Suprapubic skin (tissue), 4 donors: ENCODE data around the gene SIGLEC8. TPM values are rescaled to one million over a fixed set of nuclear protein-coding genes. Genes with fewer than 3 reads are reported as not detected.

Experiments
- DNase-seq, 2 donors: peaks; one replicate each; pipeline ENCODE4 v3.0.0-alpha.2; 2019; ENCODE audit warnings: low spot score in 2 of 2
- H3K27ac ChIP-seq: fragments of 200-600 bp; sonication (generic); one replicate; pipeline ENCODE4 v1.5.1; 2019
- H3K27me3 ChIP-seq: fragments of 200-600 bp; sonication (generic); one replicate; pipeline ENCODE4 v1.5.1; 2019
- H3K36me3 ChIP-seq: fragments of 200-600 bp; sonication (generic); one replicate; pipeline ENCODE4 v1.5.1; 2019
- H3K4me1 ChIP-seq: fragments of 200-600 bp; sonication (generic); one replicate; pipeline ENCODE4 v1.5.1; 2019
- H3K4me3 ChIP-seq: fragments of 200-600 bp; sonication (generic); one replicate; pipeline ENCODE4 v1.5.1; 2019; ENCODE audit warnings: mild to moderate bottlenecking
- H3K9me3 ChIP-seq: fragments of 200-600 bp; sonication (generic); one replicate; pipeline ENCODE4 v1.5.1; 2019
- CTCF ChIP-seq, 2 donors: fragments of 200-600 bp in 1 of 2; fragments of 450-650 bp in 1 of 2; sonication (generic) in 1 of 2; IDR thresholded peaks; one replicate each; pipeline ENCODE4 v1.5.1; 2016 to 2019; ENCODE audit warnings: antibody characterized with exemption in 2 of 2, mild to moderate bottlenecking in 1 of 2, moderate library complexity in 1 of 2
- EP300 ChIP-seq: sonication (generic); formaldehyde crosslinking; IDR thresholded peaks from one replicate; pipeline ENCODE4 v1.6.1; 2017; ENCODE audit warnings: antibody characterized with exemption
- POLR2A ChIP-seq, 2 donors: fragments of 450-650 bp; IDR thresholded peaks; one replicate each; pipeline ENCODE4 v1.6.1; 2017; ENCODE audit warnings: antibody characterized with exemption in 2 of 2, mild to moderate bottlenecking in 2 of 2, moderate library complexity in 2 of 2
- POLR2AphosphoS5 ChIP-seq, 3 donors: sonication (generic); formaldehyde crosslinking; IDR thresholded peaks; one replicate each; pipeline ENCODE4 v1.6.1; 2017; ENCODE audit warnings: antibody characterized with exemption in 3 of 3
- WGBS: methylation state at CpG from one replicate; pipeline ENCODE4 v1.1.5; 2018; 5-methylcytosine and 5-hydroxymethylcytosine counted together
- total RNA-seq, 4 donors: library from RNA; depleted of rRNA; stranded (reverse); fragments of >200 nt; gene quantifications; one replicate each; pipeline ENCODE4 v1.1.0, GENCODE V29; 2016

SIGLEC8 gene
- total RNA-seq, 4 donors from 2014 or later, result 0.21 to 1.0 TPM; not detected in 2

- H3K27ac ChIP-seq, result no peak overlapping the region
- H3K4me3 ChIP-seq, result no peak overlapping the region
- DNase-seq, result no peak
- WGBS, result 85% methylated on average over 7 of the region's 12 CpGs
- no peaks in the 10 kb centered on the region for H3K36me3 ChIP-seq
- peaks cover 35% of the 10 kb centered on the region for H3K27me3 ChIP-seq
- no peak for TF ChIP-seq EP300
- no peak for TF ChIP-seq CTCF (IDR thresholded peaks at IDR 0.05)
- TF ChIP-seq POLR2AphosphoS5 (IDR thresholded peaks at IDR 0.05), result no peak
- no peaks in the 10 kb centered on the region for H3K9me3 ChIP-seq
- H3K4me1 ChIP-seq, result no peaks in the 10 kb centered on the region
Observed at GRCh38 chr19:51415187-51415586, 43.1 kb downstream of the SIGLEC8 start.

- H3K4me3 ChIP-seq, result no peak overlapping the region
- no peak for DNase-seq
- no peak overlapping the region for H3K27ac ChIP-seq
- H3K36me3 ChIP-seq, result no peaks in the 10 kb centered on the region
- H3K27me3 ChIP-seq, result peaks cover 15% of the 10 kb centered on the region
- 92% methylated on average over 15 of the region's 15 CpGs for WGBS
- H3K4me1 ChIP-seq, result no peaks in the 10 kb centered on the region
- no peaks in the 10 kb centered on the region for H3K9me3 ChIP-seq
- TF ChIP-seq POLR2A (IDR thresholded peaks at IDR 0.05), result no peak
- no peak for TF ChIP-seq EP300
- TF ChIP-seq CTCF (IDR thresholded peaks at IDR 0.05), result no peak
- no peak for TF ChIP-seq POLR2AphosphoS5 (IDR thresholded peaks at IDR 0.05)
Observed at GRCh38 chr19:51410950-51411748, 47.1 kb downstream of the SIGLEC8 start.

GRCh38 chr19:51407511-51408131 is 50.6 kb downstream of the SIGLEC8 start:
- TF ChIP-seq POLR2AphosphoS5 (IDR thresholded peaks at IDR 0.05) (no peak), CTCF (IDR thresholded peaks at IDR 0.05) (peak in 1 of 2 donors; percentile 18)
- no peak for DNase-seq
- Histone ChIP-seq H3K9me3 (no peaks in the 10 kb centered on the region), H3K4me3 (no peak overlapping the region), H3K27ac (no peak overlapping the region), H3K36me3 (no peaks in the 10 kb centered on the region), H3K27me3 (peaks cover under 1% of the 10 kb centered on the region), H3K4me1 (no peaks in the 10 kb centered on the region)
- WGBS, result 65% methylated on average over 6 of the region's 6 CpGs

DNA sequence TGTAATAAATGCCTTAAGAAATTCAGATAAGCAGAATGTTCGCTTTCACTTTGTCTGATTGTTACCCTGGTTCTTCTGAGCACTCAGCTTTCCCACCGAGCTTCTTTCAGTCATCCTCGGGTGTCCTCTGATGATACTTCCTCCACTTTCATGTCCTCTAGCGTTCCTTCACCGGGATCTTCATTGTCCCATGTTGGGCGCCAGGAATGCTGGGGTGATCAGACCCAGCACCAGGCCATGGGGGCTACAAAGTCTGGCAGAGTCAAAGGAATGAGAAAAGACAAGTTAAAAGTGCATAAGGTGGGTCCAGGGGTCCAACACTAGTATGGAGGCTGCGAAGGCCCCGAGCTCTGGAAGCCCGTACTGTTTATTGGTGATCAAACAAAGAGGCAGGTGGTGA is 56.1 kb downstream of the SIGLEC8 start:
- 90% methylated on average over 9 of the region's 9 CpGs for WGBS
- no peak for DNase-seq
- no peak overlapping the region for H3K27ac ChIP-seq
- TF ChIP-seq CTCF (IDR thresholded peaks at IDR 0.05) (no peak), POLR2A (IDR thresholded peaks at IDR 0.05) (no peak), EP300 (no peak), POLR2AphosphoS5 (IDR thresholded peaks at IDR 0.05) (no peak)
- no peaks in the 10 kb centered on the region for H3K9me3 ChIP-seq
- no peaks in the 10 kb centered on the region for H3K4me1 ChIP-seq
- H3K27me3 ChIP-seq, result peaks cover 3% of the 10 kb centered on the region
- H3K36me3 ChIP-seq, result no peaks in the 10 kb centered on the region
- H3K4me3 ChIP-seq, result no peak overlapping the region

Other genes with a start within 250 kb of the SIGLEC8 start
- gene CD33, start 233.4 kb downstream of the SIGLEC8 start, total RNA-seq, result 1 to 10 TPM in 3 of 4 donors, under 1 TPM in 1; 0.51 to 7.0 (median 2.4) TPM
- not detected for gene SIGLECL1, start 207.4 kb downstream of the SIGLEC8 start, total RNA-seq
- under 1 TPM in 1 of 4 donors, not detected in 3; 0.26 TPM for gene IGLON5, start 146.8 kb downstream of the SIGLEC8 start, total RNA-seq
- 10 to 100 TPM; 20.4 to 35.6 (median 28.8) TPM for gene VSIG10L, start 116.3 kb downstream of the SIGLEC8 start, total RNA-seq
- 10 to 100 TPM; 56.7 to 69.7 (median 63.6) TPM for gene ETFB, start 92.1 kb downstream of the SIGLEC8 start, total RNA-seq
- gene CLDND2, start 89.5 kb downstream of the SIGLEC8 start, total RNA-seq, result not detected
- not detected for gene NKG7, start 85.8 kb downstream of the SIGLEC8 start, total RNA-seq
- not detected for gene LIM2, start 70.5 kb downstream of the SIGLEC8 start, total RNA-seq
- gene C19orf84, start 67.9 kb downstream of the SIGLEC8 start, total RNA-seq, result not detected
- 1 to 10 TPM; 1.2 to 3.5 (median 1.6) TPM for gene SIGLEC10, start 40.8 kb downstream of the SIGLEC8 start, total RNA-seq
- not detected for gene CEACAM18, start 20.1 kb upstream of the SIGLEC8 start, total RNA-seq
- gene SIGLEC12, start 43.3 kb upstream of the SIGLEC8 start, total RNA-seq, result not detected
- gene SIGLEC6, start 73.2 kb upstream of the SIGLEC8 start, total RNA-seq, result under 1 TPM in 2 of 4 donors, not detected in 2; 0.26 to 0.30 TPM
- gene ZNF175, start 112.8 kb upstream of the SIGLEC8 start, total RNA-seq, result 10 to 100 TPM in 1 of 4 donors, 1 to 10 TPM in 3; 2.0 to 12.1 (median 5.1) TPM
- under 1 TPM in 1 of 4 donors, not detected in 3; 0.38 TPM for gene SIGLEC5, start 171.9 kb upstream of the SIGLEC8 start, total RNA-seq
- under 1 TPM in 3 of 4 donors, not detected in 1; 0.30 to 0.72 (median 0.36) TPM for gene SIGLEC14, start 188.4 kb upstream of the SIGLEC8 start, total RNA-seq
- 10 to 100 TPM in 1 of 4 donors, 1 to 10 TPM in 3; 3.1 to 23.2 (median 7.8) TPM for gene SPACA6, start 234.9 kb upstream of the SIGLEC8 start, total RNA-seq